Right lung (tissue), 5 donors: Measurements from ENCODE around the gene ASGR1. TPM values are rescaled to one million over a fixed set of nuclear protein-coding genes. Genes with fewer than 3 reads are reported as not detected.
"Not testable (repeated sequence)": the region's sequence is repeated elsewhere in the genome, so short reads cannot be mapped to it uniquely, and the experiment has no call there.

Experiments used
- DNase-seq, 2 donors: peaks; one replicate each; pipeline ENCODE4 v3.0.0-alpha.2; 2013
- polyA plus RNA-seq, 5 donors: library from polyadenylated mRNA; unstranded; fragments of 120-200 nt; gene quantifications; one replicate each; pipeline versions ENCODE4 v1.2.1 to v1.2.3, GENCODE V29; 2013; ENCODE audit warnings: inconsistent platforms in 1 of 5, low replicate concordance in 1 of 5; ENCODE audit not compliant: insufficient read length in 5 of 5, insufficient read depth in 1 of 5

Gene ASGR1
- polyA plus RNA-seq, 5 donors, result 7.2 to 11.9 (median 10.4) TPM

- no peak for DNase-seq
Measured at GRCh38 chr17:7191571-7192270, 12.6 kb upstream of the ASGR1 start.

GRCh38 chr17:7191069-7191468 is 11.9 kb upstream of the ASGR1 start:
- no peak for DNase-seq

GRCh38 chr17:7190276-7190917 is 11.2 kb upstream of the ASGR1 start:
- DNase-seq, result no peak

GRCh38 chr17:7186241-7186640 is 7.1 kb upstream of the ASGR1 start:
- DNase-seq, result no peak

GRCh38 chr17:7184647-7185046 is 5.5 kb upstream of the ASGR1 start:
- no peak for DNase-seq

- no peak for DNase-seq
Measured at GRCh38 chr17:7184091-7184488, 4.9 kb upstream of the ASGR1 start.

- no peak for DNase-seq
Measured at GRCh38 chr17:7183433-7184090, 4.4 kb upstream of the ASGR1 start.

GRCh38 chr17:7182101-7182500 is 2.9 kb upstream of the ASGR1 start:
- DNase-seq, result not testable (repeated sequence)

GRCh38 chr17:7178973-7179316 is 225 bp downstream of the ASGR1 start:
- no peak for DNase-seq

- DNase-seq, result peak in 1 of 2 donors; percentile 48
Measured at GRCh38 chr17:7177954-7178477, 1.2 kb downstream of the ASGR1 start.

- DNase-seq, result peak; percentile 80 to 83
Measured at GRCh38 chr17:7177191-7177953, 1.8 kb downstream of the ASGR1 start.

- no peak for DNase-seq
Measured at GRCh38 chr17:7176841-7177190, 2.4 kb downstream of the ASGR1 start.

GRCh38 chr17:7176107-7176840 is 2.9 kb downstream of the ASGR1 start:
- no peak for DNase-seq

- no peak for DNase-seq
Measured at GRCh38 chr17:7175330-7175733, 3.8 kb downstream of the ASGR1 start.

- DNase-seq, result no peak
Measured at GRCh38 chr17:7174603-7175326, 4.4 kb downstream of the ASGR1 start.

- peak in 1 of 2 donors; percentile 60 for DNase-seq
Measured at GRCh38 chr17:7173687-7174602, 5.2 kb downstream of the ASGR1 start.

GRCh38 chr17:7172522-7173191 is 6.5 kb downstream of the ASGR1 start:
- not testable (repeated sequence) for DNase-seq

GRCh38 chr17:7169565-7169908 is 9.6 kb downstream of the ASGR1 start:
- DNase-seq, result not testable (repeated sequence)
